Myocyte (in vitro differentiated cells): Measurements from ENCODE around the gene WFIKKN1. TPM values are rescaled to one million over a fixed set of nuclear protein-coding genes. Genes with fewer than 3 reads are reported as not detected.
"Not testable (repeated sequence)": the region's sequence is repeated elsewhere in the genome, so short reads cannot be mapped to it uniquely, and the experiment has no call there.

ENCODE experiments used
- DNase-seq: peaks from one replicate; pipeline ENCODE4 v3.0.0-alpha.2; 2012; ENCODE audit warnings: low read depth
- total RNA-seq: library from RNA; depleted of rRNA; stranded (reverse); fragments of >200 nt; gene quantifications from 2 replicates; pipeline ENCODE4 v1.2.3, GENCODE V29; 2014

WFIKKN1 gene
- total RNA-seq, 1 donor from 2014 or later: 0.70 TPM

DNA sequence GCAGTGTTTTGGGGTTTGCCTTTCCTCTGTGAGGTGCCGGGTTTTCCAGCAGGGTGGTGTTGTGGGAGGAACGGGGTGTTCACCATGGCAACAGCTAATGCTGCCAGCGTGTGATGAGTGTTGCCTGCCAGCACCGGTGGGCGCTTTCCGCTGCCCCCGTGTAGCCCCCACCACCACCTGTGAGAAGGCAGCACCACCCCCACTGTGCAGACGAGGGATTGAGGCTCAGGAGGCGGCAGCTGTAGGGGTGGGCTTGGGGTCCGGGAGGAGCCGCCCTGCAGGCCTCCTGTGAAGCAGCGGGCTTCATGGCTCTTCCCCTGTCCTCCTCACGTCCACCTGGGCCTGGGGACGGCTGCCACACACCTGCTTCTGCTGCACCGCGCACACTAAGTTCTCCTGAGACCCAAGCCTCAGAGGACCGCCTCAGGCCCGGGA lies 35.7 kb upstream of the WFIKKN1 start:
- no peak for DNase-seq

DNA sequence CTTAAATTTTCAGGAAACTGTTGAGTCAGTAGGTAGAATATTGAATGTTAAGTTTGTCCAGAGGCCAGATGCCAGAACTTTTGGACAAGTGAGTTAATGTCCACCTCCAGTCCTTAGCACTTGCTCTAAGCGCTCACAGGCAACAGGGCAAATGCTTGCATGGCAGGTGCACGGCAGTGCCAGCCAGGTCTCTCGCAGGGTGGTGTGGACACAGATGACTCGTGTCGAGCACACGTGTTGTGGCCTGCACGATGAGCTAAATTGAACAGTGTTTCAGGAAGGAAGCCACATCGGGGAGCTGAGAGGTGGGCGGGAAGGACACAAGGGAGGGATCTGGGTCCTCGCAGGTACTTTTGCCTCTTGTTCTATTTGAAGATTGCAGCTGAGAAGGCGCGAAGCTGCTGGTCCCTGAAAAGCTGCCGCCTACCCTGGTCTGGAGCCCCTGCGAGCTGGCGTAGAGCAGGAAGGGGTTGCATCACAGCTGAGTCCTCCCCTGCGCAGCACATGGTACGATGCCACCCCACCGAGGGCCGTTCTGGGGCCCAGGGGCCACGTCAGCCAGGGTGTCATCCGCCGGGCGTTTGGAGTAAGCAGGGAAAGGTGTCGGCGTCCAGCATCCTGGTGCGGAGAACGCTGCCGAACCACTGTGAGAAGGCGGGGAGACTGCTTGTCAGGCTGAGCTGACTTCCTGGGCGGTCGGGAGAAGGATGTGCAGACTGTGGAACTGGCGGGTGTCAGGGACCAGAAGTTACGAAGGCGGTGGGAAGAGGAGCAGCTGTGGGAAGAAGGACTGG lies 34.6 kb upstream of the WFIKKN1 start:
- DNase-seq: peak; percentile 24

DNA sequence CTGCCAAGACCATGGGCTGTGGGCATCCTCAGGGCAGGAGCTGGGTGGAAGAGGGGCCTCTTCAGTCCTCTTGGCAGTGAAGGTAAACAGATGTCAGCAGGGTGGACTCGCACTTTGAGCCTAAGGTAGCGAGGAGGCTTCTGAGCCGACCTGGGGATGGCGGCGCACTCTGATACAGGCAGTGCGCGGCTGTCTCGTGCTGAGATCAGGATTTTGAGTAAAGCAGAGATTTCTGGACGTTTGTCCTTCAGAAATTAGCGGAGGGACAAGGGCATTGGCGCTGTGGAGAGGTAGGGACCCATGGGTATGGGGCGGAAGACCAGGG lies 34.1 kb upstream of the WFIKKN1 start:
- no peak for DNase-seq

DNA sequence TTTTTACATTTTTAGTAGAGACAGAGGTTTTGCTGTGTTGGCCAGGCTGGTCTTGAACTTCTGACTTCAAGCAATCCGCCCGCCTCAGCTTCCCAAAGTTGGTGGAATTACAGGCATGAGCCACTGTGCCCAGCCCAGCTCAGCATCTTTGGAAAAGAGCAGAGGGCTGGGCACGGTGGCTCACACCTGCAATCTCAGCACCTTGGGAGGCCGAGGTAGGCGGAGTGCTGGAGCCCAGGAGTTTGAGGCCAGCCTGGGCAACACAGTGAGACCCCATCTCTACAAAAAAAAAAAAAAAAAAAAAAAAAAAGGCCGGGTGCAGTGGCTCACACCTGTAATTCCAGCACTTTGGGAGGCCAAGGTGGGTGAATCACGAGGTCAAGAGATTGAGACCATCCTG lies 33.1 kb upstream of the WFIKKN1 start:
- DNase-seq: not testable (repeated sequence)

DNA sequence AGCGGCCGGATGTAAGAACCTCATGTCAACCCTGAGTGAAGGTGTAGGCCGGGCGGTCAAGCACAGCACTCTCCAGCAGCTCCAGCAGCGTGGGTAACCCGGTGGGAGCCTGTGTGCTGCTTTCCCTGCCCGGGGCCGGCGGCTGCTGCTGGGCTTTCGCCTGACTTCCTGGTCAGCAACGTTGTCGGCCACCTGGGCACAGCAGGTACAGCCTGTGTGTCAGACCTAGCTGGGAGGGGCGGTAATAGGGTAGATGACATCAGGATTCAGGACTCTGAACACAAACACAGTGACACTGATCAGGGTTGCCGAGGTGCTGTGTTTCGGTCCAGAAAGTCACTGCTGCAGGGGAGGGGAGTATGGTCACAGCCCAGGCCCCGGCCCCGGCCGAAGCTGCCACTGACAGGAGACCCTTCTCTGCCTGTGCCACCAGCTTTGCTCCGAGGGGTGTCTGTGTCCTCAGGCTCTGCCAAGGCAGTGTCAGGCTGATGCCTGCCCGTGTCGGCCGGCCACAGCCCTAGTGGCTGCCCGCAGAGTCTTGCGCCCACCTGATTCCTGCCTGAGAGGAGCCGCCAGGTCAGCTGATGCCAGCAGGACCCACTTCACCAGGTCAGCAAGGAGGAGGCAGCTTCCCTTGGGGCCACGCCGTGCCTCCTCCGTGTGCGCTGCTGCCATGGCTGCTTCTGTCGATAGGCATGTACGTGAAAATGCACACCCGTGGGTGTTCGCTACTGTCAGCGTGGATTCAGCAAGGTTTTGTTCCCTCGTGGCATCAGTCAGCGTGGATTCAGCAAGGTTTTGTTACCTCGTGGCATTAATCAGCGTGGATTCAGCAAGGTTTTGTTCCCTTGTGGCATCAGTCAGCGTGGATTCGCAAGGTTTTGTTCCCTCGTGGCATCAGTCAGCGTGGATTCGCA lies 31.7 kb upstream of the WFIKKN1 start:
- no peak for DNase-seq

DNA sequence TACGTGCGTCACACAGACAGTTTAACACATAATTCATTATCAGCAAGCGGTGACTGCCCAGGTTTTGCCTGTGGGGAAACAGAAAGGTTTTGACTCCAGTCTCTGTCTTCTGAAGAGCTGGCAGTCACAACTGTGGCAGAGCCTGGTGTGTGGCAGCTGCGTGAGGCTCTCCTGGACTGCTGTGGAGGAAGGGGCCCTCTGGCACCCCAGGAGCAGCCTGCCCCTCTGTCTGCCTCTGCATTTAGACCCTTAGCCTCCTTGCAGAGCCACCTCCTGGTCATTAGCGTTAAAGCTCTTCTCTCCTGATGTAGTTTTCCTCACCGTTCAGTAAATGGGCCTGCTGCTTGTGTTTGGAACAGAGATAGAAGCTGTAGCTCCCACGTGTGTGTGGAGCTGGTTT lies 30.0 kb upstream of the WFIKKN1 start:
- peak; percentile 32 for DNase-seq

DNA sequence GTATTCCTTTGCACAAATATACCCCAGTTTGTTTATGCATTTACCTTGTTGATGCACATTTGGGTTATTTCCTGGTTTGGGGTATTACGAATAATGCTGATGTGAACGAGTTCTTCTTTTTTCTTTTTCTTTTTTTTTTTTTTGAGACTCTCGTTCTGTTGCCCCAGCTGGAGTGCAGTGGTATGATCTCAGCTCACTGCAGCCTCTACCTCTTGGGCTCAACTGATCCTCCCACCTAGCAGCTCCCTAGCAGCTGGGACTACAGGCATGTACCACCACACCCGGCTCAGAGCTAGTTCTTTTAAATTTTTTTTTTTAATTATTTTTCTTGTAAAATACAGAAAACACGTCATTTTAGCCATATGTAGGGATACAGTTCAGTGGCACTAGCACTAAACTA lies 26.9 kb upstream of the WFIKKN1 start:
- no peak for DNase-seq

DNA sequence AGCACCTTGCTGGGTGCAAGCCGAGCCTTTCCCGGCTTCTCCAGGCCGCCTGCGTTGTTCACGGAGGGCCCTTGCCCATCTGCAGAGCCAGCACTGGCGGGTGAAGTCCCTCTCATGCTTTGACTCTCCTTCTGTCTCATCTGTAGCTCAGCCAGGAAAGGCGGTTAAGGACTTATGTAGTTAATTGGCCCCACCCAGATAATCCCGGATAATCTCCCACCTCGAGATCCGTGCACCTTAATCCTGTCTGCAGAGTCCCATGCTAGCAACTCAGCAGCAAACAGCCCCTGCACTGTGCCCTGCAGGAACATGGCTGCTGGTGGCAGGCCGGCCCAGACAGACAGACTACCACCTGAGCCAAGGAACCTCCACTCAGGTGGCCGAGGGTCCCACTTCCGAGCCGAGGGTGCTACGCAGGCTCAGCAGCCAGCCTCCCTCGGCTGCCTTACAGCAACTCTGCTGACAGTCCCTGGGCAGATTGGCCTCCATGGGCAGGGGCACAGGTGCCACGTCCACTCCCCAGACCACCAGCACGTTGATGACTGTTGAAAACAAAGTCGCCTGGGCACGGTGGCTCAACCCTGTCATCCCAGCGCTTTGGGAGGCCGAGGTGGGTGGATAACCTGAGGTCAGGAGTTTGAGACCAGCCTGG lies 24.0 kb upstream of the WFIKKN1 start:
- no peak for DNase-seq

DNA sequence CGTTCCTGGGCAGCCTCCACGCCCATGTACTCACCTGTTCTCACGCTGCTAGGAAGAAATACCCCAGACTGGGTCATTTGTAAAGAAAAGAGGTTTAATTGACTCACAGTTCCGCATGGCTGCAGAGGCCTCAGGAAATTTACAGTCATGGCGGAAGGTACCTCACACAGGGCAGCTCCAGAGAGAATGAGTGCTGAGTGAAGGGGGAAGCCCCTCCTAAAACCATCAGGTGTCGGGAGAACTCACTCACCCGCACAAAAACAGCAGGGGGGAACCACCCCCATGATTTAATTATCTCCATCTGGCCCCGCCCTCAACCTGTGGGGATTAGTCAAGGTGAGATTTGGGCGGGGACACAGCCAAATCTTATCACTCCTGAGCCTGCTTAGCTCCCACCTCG lies 22.8 kb upstream of the WFIKKN1 start:
- no peak for DNase-seq

DNA sequence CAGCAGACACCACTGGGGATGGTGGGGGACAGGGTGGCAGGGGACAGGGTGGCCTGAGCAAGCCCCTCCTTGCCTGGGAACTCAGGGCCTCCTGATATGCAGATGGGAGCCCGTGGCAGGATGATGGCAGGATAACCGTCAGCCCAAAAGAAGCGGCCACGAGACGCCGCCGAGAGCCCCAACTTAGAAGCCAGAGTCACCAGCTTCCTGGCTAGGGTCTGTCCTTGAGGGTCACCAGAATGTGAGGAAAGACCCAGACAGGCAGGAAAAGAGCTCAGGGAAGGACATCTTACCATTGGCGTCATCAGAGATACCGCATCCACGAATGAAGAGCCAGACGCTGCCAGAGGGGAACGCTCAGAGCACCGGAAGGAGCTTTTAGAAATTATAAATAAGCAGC lies 21.5 kb upstream of the WFIKKN1 start:
- no peak for DNase-seq

DNA sequence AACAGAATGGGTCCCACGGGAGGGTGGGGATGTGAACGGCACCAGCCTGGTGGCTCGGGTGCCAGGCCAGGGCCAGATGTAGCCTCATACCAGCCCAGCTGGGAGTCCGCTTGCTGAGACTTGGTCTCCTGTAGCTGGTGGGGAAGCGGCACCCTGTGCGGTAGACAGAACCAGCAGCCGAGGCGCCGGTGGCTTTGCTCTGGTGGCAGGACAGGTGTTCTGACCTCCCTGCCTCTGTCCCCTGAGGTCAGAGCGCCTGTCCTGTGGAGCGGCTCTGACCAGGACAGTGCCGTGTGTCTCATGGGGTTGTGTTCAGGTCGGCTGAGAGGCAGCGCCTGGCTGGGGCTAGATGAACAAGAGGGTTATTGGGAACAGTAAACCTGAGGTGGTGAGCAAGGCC lies 20.8 kb upstream of the WFIKKN1 start:
- no peak for DNase-seq

DNA sequence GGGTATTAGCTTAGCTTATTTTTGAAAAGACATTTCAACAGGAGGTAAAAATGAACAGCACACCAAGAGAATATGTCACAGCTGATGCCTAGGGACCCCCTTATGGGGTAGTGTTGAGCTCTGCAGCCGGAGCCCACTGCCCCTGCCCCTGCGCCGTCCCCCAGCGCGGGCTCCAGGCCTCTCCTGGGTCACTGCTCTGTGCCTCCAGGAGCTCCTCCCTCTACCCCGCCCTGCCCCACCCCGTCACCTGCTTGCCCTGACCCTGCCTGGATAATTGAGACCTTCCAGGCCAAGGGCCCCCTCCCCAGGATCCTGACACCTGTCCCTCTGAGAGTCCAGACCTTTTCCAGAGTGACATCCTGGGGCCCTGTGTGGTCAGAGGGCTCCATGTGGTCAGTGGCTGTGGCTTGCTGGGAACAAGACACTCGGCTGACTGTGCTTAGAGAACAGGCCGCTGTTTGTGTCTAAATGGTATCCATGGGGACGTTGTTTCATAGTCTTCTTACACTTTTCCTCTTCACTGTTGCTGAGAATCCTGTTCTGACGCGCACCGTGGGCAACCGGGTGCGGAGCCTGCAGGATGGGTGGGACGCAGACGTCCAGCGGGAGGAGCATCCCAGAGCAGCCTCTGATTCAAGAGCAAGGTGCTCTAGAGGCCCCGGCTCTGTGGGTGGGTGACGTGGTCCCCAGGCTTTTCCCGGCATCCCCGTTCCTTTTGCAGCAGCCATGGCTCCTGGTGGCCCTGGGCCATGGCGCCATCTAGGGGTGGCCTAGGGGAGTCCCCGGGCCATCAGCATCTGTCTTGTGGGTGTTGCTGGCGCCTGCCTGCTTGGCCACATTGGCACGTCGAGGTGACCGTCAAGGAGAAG lies 20.0 kb upstream of the WFIKKN1 start:
- peak; percentile 84 for DNase-seq

DNA sequence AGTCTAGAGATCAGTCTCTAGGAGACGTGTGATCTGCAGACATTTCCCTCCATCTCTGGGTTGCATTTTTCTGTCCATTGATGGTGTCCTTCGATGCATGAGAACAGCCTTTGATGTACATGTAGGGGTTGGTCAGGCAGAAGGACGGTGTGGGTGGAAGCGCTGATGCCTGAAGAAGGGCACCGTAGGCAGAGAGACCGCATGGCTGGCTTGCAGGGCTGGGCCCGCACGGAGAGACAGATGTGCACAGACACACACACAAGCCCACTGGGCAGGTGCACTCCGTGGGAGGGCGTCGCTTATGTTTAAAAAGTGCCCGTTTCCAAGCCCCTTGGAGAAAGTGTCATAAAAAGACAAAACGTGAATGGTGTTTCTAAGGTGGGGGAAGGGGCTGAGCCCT lies 15.7 kb upstream of the WFIKKN1 start:
- DNase-seq: no peak

DNA sequence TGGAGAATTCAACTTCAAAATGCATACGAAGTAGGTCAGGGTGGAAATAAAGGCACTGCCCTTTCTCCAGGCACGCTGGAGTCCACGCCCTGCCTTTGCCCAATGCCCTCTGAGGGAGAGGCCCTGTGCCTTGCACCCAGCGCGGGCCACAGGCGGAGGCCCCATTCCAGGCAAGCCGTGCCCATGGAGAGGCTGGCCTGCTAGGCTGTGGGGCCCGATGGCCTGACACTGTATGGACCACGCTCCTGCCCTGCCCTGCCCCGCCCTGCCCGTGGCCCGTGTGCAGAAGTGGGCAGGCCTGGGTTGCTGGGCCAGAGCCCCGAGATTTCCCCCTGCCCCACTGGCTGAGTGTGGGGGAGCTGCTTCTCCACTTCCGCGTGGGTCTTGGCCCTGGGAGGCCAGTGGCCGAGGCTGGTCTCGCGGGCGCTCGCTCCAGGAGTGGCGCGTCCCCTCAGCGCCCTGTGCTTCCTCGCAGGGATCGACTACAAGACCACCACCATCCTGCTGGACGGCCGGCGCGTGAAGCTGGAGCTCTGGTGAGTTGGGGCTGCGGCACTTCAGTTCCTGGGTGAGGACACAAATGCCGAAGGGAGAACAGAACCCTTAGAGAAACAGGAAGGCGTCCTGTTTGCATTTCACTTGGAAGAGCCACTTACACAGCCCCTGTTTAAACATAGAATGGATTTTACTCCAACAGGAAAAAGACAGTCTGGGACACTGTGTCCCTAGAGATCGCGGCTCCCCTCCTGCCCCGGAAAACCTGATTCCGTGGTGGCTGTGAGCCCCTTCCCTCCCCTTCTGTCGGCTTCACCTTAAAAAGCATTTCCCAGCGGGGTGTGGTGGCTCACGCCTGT lies 13.8 kb upstream of the WFIKKN1 start:
- DNase-seq: no peak

DNA sequence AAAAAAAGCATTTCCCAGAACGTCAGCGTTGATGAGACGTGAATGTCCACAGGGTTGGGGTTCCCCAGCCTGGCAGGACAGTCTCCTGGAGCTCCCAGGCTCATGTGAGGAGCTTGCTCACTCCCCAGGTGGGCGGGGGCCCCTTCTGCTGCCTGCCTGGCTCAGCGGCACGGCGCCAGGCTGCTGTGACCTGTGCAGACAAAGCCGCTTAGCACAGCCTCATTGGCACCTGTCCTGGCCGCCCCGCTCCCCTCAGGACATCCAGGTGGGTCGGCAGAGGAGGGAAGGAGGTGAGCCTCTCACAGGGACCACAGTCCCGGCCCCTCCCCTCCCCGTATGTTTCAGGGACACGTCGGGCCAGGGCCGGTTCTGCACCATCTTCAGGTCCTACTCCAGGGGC lies 12.9 kb upstream of the WFIKKN1 start:
- no peak for DNase-seq

DNA sequence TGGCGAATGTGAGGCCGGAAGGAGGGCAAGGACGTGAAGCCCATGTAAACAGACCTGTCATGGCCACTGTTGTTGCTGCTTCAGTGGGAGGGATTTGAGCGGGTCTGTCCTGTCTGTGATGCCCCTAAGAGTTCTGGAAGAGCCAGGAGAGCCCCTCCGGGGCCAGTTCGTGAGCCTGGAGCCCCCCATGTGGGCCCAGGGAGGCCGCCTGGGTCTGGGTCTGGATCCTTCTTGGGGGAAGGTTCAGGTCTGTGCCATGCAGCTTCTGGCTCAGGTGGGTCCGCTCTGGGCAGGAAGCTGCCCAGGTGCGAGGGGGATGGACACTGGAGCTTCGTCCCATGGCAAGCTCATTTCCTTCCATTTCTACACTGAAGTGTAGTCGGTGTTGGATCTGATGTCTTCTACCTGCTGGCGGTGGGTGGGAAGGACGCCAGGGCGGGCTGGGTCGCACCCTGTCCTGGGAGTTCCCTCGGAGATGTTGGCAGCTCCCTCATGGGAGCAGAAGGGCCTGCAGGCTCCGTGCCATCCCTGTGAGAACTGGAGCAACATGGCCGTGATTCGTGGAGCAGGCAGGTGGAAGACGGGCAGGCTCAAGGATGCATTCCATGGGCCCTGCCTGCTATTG lies 11.2 kb upstream of the WFIKKN1 start:
- no peak for DNase-seq

DNA sequence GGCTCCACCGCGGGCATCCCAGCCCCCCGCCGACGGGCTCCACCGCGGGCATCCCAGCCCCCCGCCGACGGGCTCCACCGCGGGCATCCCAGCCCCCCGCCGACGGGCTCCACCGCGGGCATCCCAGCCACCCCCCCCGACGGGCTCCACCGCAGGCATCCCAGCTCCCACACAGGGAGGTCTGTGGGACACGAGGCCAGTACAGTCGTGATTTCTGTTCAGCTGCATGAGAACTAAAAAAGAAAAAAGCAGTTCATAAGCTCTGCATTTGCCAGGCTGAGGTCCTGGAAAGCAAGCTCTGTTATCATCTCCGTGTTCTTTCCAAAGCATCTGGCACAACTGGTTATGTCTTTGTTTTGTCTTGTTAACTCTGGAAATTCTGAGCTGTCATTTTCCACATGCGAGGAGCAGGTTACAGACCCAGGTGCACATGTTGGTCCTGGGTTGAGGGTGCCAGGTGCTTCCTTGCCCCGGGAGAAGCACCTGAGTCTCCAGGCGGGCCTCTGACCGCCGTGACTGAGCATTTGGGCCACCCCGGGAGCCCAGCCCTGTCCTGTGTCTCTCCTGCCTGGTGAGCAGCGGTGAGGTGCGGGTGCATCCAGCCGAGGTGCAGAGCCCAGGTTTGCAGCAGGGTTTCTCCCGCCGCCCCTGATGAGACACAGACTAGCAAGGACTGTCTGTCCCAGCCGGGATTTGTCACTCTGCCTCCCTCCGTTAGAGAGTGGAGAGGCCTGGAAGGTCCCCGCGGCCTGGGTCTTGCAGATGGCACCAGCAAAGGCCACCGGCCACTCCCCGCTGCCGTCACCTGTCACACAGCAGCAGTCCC lies 9.9 kb upstream of the WFIKKN1 start:
- no peak for DNase-seq

DNA sequence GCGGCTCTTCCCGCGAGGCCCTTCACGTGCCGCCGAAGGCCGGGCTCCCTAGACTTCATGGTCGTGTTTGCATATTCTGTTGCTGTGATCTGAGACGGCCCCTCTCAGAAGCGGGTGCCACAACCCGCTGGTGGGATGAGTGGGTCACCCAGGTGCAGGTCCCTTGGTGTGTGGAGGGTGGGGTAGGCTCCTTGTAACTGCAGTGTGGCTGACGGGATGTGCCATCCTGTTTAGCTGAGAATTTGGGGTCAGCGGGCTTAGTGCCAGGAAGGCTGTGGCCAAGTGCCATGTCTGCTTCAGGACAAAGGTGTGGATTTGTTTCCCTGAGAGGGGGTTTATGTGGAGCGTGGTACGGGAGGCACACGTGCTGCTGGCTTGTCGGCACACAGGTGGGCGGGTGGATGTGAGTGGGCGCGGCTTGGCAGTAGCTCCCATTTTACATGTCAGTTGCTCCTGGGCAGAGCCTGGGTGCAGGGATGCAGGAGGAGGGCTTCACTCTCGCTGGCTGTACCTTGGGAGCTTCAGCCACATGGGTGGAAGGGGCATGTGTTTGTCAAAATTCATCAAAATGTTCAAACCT lies 9.2 kb upstream of the WFIKKN1 start:
- no peak for DNase-seq
